OCI-M2 (cell line): ENCODE results near the gene RASGRP2.

ENCODE experiments used
- DNase-seq: peaks from one replicate; lab custom pipeline; 2025; ENCODE audit not compliant: unreplicated experiment; lab: John Stamatoyannopoulos, UW

Gene RASGRP2

GRCh38 chr11:64757549-64758329 is 13.8 kb upstream of the RASGRP2 start:
- DNase-seq: no peak

DNA sequence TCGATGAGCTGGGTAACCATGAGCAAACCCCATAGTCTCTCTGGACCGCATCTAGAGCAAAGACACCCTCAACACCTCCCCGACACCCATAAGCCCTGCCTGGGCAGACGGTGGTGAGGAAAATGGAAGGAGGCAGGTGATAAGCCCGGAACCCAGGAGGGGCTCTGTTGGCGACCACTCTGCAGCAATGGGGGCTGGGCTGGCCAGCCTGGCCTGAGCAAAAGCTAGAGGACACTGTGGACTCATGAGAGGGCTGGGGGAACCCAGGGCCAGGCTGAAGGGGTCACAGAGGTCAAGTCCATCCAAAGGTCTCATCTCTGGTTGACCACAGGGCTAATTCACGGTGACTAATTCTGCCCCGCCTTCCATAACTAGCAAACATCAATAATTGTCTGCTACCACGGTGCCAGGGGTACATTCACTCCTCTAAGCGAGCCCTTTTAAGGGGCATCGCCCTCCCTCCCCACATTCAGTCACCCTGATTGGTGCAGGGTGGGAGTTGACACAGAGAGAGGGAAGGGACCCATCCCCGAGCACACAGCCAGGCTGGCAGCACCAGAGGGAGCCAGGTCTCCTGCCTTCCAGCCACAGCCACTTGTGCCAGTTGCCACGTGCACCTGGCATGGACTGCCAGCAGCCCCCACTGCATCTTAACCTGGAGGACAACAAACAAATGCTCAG is 11.9 kb upstream of the RASGRP2 start:
- DNase-seq: no peak

DNA sequence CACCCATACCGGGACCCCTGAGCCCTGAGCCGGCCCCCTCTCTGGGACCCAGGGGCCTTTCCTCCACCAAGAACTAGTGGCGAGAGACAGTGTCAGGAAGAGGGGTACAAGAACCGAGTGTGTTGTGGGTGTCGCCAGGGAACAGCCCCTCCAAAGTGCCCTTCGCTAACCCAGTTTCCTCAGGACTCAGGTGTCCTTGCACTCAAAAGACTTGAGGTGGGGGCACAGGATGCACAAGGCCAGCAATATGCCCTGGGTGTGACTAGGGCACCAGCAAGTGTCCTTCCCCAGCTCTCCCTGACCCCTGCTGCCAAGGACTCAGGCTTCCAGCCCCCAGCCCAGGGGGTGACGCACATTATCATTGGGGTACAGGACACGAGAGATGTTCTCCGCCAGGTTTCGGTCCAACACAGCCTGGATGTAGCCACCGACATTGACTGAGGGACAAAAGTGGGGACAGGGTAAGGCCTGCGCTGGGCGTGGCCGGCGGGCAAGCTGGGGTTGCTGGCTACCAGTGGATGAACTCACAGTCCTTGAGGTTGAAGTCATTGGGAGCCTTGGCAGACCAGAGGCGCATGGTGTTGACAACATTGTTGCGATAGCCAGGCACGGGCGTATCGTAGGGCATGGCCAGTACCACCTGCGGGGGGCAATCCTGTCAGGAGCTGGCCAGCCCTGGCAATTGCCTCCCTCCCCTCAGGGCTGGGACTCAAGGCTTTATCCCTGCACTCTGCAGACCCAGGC is 11.1 kb upstream of the RASGRP2 start:
- no peak for DNase-seq

DNA sequence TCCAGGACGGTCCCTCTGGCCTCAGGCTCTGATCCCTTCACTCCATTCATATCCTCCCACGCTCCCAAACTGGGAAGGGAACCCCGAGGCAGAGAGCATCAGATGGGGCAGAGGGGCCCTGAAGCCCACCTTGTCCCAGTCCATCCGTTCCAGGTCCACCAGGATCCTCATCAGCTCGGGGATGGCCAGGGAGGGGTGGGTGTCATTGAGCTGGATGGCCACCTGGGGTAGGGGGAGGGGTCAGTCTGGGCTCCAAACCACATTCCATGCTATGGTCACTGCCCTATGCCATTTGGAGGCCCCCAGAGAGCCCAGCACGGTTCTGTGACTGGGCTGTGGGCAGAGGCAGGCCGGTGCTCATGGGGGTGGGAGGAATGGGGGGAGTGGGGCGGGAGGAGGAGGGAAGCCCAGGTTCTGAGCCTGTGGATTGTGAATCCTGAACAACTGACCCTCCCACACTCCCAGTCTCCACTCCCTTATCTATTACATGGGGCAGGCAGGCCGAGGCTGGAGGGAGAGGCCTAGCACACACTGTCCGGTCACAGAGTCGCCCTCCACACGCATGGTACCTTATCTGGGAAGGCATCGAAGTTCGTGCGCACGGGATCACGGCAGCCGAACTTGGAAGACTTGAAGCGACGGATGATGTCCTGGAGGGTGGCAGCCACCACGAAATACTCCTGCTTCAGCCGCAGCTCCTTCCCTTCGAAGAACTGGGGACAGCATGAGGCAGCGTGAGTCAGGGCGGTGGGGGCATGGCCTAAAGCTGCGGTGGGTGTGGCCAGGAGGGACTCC is 10.4 kb upstream of the RASGRP2 start:
- no peak for DNase-seq

GRCh38 chr11:64753380-64754123 is 9.6 kb upstream of the RASGRP2 start:
- DNase-seq: no peak

DNA sequence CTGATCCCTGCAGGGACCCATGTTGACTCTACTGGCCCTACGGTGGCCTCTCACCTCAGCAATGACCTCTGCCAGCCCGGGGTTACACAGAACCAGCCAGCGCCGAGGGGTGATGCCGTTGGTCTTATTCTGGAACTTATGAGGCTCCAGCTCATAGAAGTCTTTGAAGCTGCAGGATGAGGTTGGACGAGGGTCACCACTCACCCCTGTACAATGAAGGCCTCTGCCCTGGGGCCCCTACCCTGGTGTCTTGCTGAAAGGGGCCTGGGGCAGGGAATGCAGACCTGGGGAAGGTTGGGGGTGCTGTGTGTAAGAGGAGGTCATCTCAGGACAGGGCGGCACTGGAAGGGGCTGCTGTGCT is 9.1 kb upstream of the RASGRP2 start:
- no peak for DNase-seq

- no peak for DNase-seq
Measured at GRCh38 chr11:64752175-64752970, 8.4 kb upstream of the RASGRP2 start.

DNA sequence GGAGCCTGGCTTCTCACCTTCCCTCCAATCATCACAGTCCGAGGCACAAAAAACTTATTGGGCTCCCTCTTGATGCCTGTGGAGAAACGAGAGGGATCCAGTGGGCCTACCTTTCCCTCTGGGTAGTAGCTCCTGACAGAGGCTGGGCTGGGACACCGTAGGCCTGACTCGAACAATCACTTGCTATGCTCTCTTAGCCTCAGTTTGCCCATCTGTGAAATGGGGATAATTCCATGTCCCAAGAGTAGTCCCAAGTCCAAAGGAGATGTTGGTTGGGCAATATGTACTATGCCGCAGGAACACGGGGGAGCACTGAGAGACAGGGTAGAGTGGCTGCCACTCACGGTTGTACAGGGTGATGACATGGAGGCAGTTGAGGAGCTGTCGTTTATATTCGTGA is 7.6 kb upstream of the RASGRP2 start:
- no peak for DNase-seq

GRCh38 chr11:64751136-64751535 is 7.2 kb upstream of the RASGRP2 start:
- no peak for DNase-seq

DNA sequence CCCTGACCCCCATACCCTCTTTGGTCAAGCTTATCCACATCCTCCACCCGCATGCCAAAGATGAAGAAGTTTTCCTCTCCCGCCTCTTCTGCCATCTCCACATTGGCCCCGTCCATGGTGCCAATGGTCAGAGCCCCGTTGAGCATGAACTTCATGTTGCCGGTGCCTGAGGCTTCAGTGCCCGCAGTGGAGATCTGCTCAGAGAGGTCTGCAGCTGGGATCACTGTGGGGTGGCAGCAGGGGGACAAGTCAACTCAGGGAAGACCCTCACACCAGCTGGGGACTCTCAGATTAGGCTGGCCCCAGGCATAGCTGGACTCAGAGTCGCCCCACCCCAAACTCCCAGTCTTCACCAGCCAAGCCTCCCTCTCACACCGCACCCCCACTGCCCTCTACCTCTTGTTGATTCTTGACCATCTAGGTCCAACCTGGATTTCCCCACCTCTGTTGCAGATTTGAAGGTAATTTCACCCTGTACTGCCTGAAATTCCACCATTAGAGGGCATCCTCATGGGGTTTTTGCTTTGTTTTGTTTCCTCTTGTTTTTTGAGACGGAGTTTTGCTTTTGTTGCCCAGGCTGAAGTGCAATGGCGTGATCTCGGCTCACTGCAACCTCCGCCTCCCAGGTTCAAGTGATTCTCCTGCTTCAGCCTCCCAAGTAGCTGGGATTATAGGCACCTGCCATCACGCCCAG is 6.6 kb upstream of the RASGRP2 start:
- no peak for DNase-seq

- no peak for DNase-seq
Measured at GRCh38 chr11:64747961-64748665, 4.2 kb upstream of the RASGRP2 start.

GRCh38 chr11:64746486-64746885 is 2.5 kb upstream of the RASGRP2 start:
- no peak for DNase-seq

GRCh38 chr11:64745521-64746328 is 1.8 kb upstream of the RASGRP2 start:
- DNase-seq: peak; percentile 46

DNA sequence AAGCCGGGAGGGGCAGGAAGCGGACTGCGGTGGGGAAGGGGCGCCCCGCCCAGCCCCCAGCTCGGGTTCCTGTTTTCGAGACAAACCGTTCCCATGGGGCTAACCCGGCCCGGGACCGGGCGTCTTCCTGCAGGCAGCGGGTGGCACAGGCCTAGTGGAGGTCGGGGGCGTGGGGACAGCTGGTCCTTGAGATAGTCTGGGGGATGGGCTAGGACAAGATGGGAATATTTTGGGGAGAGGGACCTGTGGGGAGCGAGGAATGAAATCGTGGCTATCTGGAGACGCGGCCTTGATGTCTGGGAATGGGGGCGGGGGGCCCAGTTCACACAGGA is 1.2 kb upstream of the RASGRP2 start:
- peak; percentile 46 for DNase-seq

- DNase-seq: no peak
Measured at GRCh38 chr11:64744544-64745188, 724 bp upstream of the RASGRP2 start.

- DNase-seq: no peak
Measured at GRCh38 chr11:64742889-64743590, 902 bp downstream of the RASGRP2 start.
